ENCODE measurements around the gene COL4A3.

The COL4A3 gene

GRCh38 chr2:227348324-227348723 lies 183.9 kb downstream of the COL4A3 start:
- no peak for DNase-seq

DNA sequence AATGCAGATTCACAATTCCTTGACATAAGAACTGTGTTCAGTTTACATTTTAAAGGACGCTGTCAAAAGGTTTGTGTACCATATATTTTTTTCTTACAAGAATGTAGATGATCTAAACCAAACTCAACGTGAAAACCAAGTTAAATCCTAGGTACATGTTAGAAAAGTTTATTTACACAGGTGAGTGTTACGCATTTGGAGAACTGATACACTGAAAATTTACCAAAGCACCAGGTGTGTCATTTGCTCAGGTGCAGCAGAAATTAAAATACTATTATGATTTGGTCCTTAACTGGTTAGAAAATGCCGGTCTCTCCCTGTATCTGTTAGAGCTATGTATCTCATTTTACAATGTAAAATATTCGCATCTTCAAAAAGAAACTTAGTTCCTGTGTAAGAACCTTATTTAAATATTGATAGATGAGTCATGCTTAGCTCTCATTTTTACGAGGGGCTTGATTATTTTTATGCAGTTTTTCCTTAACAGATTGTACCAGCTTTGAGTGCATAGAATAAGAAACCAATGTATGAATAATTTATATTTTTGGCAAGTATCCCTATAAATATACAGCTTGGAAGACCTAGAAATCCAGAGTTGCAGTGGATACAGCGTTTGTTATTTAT lies 185.7 kb downstream of the COL4A3 start:
- no peak for DNase-seq

GRCh38 chr2:227351639-227352038 lies 187.2 kb downstream of the COL4A3 start:
- no peak for DNase-seq

- DNase-seq, result no peak
Observed at GRCh38 chr2:227360351-227360750, 195.9 kb downstream of the COL4A3 start.

DNA sequence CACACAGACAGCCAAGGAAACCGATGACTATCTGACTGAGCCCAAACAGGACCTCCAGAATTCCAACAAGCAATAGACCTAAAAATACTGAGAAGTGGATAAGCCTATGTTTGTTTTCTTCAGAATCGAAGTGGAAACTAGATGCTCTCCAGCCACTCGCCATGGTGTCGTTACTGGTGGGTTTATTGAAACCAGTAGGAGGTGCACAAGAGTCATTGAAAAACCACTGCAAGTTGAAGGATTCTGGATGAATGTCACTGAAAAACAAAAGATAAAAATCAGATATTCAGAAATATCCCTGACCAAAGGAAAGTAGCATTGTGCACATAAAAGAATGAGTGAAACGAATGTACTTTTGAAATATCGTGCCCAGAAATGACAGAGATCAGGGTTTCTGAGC lies 199.3 kb downstream of the COL4A3 start:
- DNase-seq, result no peak
